NCI-H1694 (cell line): Measurements from ENCODE around the gene RABGAP1L.
"Not testable (repeated sequence)": the region's sequence is repeated elsewhere in the genome, so short reads cannot be mapped to it uniquely, and the experiment has no call there.

Experiments used
- DNase-seq: peaks from one replicate; lab custom pipeline; 2025; lab: John Stamatoyannopoulos, UW

Gene RABGAP1L

GRCh38 chr1:174577681-174578080 lies 418.4 kb downstream of the RABGAP1L start:
- no peak for DNase-seq

GRCh38 chr1:174580801-174581200 lies 421.5 kb downstream of the RABGAP1L start:
- no peak for DNase-seq

GRCh38 chr1:174583316-174583715 lies 424.0 kb downstream of the RABGAP1L start:
- DNase-seq = no peak

GRCh38 chr1:174584071-174584470 lies 424.8 kb downstream of the RABGAP1L start:
- DNase-seq = no peak

- not testable (repeated sequence) for DNase-seq
Observed at GRCh38 chr1:174588618-174589017, 429.3 kb downstream of the RABGAP1L start.

GRCh38 chr1:174605198-174605597 lies 445.9 kb downstream of the RABGAP1L start:
- no peak for DNase-seq

- DNase-seq = no peak
Observed at GRCh38 chr1:174606471-174606870, 447.2 kb downstream of the RABGAP1L start.

- DNase-seq = not testable (repeated sequence)
Observed at GRCh38 chr1:174617905-174618304, 458.6 kb downstream of the RABGAP1L start.

GRCh38 chr1:174623324-174624035 lies 464.2 kb downstream of the RABGAP1L start:
- DNase-seq = no peak

GRCh38 chr1:174626031-174627025 lies 467.0 kb downstream of the RABGAP1L start:
- DNase-seq = no peak

GRCh38 chr1:174637487-174637886 lies 478.2 kb downstream of the RABGAP1L start:
- DNase-seq = no peak

- no peak for DNase-seq
Observed at GRCh38 chr1:174639461-174639860, 480.1 kb downstream of the RABGAP1L start.

GRCh38 chr1:174640783-174641182 lies 481.5 kb downstream of the RABGAP1L start:
- no peak for DNase-seq

GRCh38 chr1:174642393-174642792 lies 483.1 kb downstream of the RABGAP1L start:
- no peak for DNase-seq

- DNase-seq = no peak
Observed at GRCh38 chr1:174643206-174643605, 483.9 kb downstream of the RABGAP1L start.

GRCh38 chr1:174649572-174649971 lies 490.3 kb downstream of the RABGAP1L start:
- not testable (repeated sequence) for DNase-seq

- DNase-seq = no peak
Observed at GRCh38 chr1:174652569-174653280, 493.4 kb downstream of the RABGAP1L start.

- no peak for DNase-seq
Observed at GRCh38 chr1:174654560-174654959, 495.2 kb downstream of the RABGAP1L start.

- no peak for DNase-seq
Observed at GRCh38 chr1:174656409-174657059, 497.2 kb downstream of the RABGAP1L start.

GRCh38 chr1:174657411-174657810 lies 498.1 kb downstream of the RABGAP1L start:
- no peak for DNase-seq

- no peak for DNase-seq
Observed at GRCh38 chr1:174657893-174658292, 498.6 kb downstream of the RABGAP1L start.

- DNase-seq = no peak
Observed at GRCh38 chr1:174659823-174660222, 500.5 kb downstream of the RABGAP1L start.
